ENCODE measurements around the gene SCAPER. TPM values are rescaled to one million over a fixed set of nuclear protein-coding genes. Genes with fewer than 3 reads are reported as not detected.

SCAPER gene
- total and polyA plus RNA-seq, 8 donors: 3.0 to 23.8 (median 14.2) TPM

DNA sequence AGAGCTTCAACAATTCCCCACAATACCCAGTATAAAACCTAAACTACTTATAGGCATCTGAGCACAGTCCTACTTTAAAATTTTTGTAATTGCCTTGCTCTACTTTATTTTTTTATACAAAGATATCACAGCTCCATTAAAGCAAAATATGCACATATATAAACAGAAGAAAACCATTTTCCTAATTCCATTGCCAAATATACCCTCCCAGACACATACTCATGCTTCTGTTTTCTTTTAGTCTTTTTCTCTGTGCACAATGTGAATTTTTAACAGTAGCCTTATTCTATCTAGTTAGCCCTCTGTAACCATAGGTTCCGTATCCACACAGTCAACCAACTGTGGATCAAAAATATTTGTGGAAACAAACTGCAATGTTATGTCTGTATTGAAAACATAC is 260.5 kb downstream of the SCAPER start:
- H3K9me3 ChIP-seq: no peaks in the 10 kb centered on the region
- H3K27me3 ChIP-seq: no peaks in the 10 kb centered on the region
- intact Hi-C loops (cut with DNase I): no loop called here
- no peaks in the 10 kb centered on the region for H3K4me1 ChIP-seq
- H3K4me3 ChIP-seq: no peak overlapping the region
- H3K27ac ChIP-seq: no peak overlapping the region
- 94 to 96% methylated on average over 1 of the region's 1 CpG for WGBS, 2 donors
- ATAC-seq: no peak
- no peak for DNase-seq
- TF ChIP-seq, protein P1, sequence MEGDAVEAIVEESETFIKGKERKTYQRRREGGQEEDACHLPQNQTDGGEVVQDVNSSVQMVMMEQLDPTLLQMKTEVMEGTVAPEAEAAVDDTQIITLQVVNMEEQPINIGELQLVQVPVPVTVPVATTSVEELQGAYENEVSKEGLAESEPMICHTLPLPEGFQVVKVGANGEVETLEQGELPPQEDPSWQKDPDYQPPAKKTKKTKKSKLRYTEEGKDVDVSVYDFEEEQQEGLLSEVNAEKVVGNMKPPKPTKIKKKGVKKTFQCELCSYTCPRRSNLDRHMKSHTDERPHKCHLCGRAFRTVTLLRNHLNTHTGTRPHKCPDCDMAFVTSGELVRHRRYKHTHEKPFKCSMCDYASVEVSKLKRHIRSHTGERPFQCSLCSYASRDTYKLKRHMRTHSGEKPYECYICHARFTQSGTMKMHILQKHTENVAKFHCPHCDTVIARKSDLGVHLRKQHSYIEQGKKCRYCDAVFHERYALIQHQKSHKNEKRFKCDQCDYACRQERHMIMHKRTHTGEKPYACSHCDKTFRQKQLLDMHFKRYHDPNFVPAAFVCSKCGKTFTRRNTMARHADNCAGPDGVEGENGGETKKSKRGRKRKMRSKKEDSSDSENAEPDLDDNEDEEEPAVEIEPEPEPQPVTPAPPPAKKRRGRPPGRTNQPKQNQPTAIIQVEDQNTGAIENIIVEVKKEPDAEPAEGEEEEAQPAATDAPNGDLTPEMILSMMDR (IDR thresholded peaks at IDR 0.05): no peak
- no peaks in the 10 kb centered on the region for H3K36me3 ChIP-seq
- FAIRE-seq: no peak

DNA sequence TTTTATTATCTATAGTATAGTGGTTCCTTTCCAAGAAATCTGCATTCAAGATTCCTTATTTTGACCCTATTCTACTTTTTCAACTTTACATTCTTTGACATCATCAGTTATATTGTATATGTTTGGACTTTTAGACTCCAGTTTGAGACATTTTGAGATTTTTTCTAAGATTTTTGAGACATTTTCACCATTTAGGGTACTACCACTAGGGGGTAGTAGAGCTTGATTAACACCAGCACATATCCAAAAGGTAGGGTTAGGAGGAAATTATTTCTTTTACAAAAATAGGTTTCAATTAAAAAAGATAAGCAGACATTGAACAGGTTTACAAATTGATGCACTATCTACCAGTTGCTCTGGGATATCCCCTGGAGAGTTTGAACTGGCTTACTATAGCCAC is 262.5 kb downstream of the SCAPER start:
- intact Hi-C loops (cut with DNase I): no loop called here
- Histone ChIP-seq H3K4me3 (no peak overlapping the region), H3K27ac (no peak overlapping the region), H3K9me3 (no peaks in the 10 kb centered on the region), H3K4me1 (no peaks in the 10 kb centered on the region), H3K36me3 (no peaks in the 10 kb centered on the region), H3K27me3 (no peaks in the 10 kb centered on the region)
- ATAC-seq (no peak), FAIRE-seq (no peak), DNase-seq (no peak)
- TF ChIP-seq, protein P1 (IDR thresholded peaks at IDR 0.05): peak in 1 of 4 donors; percentile 9

DNA sequence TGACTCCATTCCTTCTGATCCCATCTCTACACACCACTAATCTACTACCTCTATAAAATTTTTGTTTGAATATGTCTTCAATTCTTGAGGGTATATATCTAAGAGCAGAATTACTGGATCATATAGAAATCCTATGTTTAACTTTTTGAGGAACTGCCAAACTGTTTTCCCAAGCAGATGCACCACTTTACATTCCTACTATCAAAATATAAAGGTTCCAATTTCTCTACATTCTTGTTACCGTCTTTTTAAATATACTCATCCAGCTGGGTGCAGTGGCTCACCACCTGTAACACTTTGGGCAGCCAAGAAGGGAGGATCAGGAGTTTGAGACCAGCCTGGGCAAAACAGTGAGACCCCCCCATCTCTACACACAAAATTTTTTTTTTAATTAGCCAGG is 268.0 kb downstream of the SCAPER start:
- DNase-seq (no peak), ATAC-seq (no peak), FAIRE-seq (no peak)
- no peak overlapping the region for H3K4me3 ChIP-seq
- no peak overlapping the region for H3K27ac ChIP-seq
- no peaks in the 10 kb centered on the region for H3K27me3 ChIP-seq
- intact Hi-C loops (cut with DNase I): no loop called here
- no peaks in the 10 kb centered on the region for H3K36me3 ChIP-seq
- TF ChIP-seq, protein P1 (IDR thresholded peaks at IDR 0.05): no peak
- WGBS, 2 donors: 95 to 100% methylated on average over 1 of the region's 1 CpG
- H3K4me1 ChIP-seq: no peaks in the 10 kb centered on the region
- H3K9me3 ChIP-seq: no peaks in the 10 kb centered on the region

DNA sequence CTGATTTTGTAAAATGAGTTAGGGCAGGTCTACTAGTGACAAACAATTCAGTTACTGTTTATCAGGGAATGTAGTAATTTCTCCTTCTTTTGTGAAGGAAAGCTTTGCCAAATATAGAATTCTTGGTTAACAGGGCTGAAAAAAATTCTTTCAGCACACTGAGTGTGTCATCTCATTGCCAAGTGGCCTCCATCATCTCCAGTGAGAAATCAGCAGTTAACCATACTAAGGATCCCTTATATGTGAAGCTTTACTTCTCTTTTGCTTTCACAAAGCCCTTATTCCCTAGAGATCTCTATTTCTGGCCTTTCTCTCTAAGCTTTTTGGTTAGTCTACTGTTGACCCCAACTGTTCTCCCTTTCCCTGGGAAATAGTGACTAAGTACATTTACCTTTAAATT is 269.1 kb downstream of the SCAPER start:
- intact Hi-C loops (cut with DNase I): no loop called here
- no peak overlapping the region for H3K27ac ChIP-seq
- ATAC-seq (no peak), DNase-seq (no peak), FAIRE-seq (no peak)
- TF ChIP-seq, protein P1 (IDR thresholded peaks at IDR 0.05): no peak
- no peaks in the 10 kb centered on the region for H3K36me3 ChIP-seq
- no peak overlapping the region for H3K4me3 ChIP-seq
- no peaks in the 10 kb centered on the region for H3K4me1 ChIP-seq
- no peaks in the 10 kb centered on the region for H3K27me3 ChIP-seq
- no peaks in the 10 kb centered on the region for H3K9me3 ChIP-seq

DNA sequence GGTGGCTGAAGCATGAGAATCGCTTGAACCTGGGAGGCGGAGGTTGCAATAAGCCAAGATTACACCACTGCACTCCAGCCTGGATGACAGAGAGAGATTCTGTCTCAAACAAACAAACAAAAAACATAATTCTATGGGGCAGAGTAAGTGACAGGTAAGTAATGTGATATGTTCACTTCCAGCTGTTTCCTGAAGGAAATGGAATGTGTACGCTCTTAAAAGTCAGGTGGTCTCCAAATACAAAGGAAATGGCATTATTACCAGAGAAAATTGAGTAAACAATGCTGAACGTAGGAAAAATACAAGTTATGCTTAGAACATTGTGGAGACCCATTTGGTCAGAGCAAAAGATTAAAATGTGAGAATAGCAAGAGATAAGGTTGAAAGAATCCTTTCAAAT is 278.5 kb downstream of the SCAPER start:
- Histone ChIP-seq H3K4me1 (no peaks in the 10 kb centered on the region), H3K27ac (no peak overlapping the region), H3K9me3 (no peaks in the 10 kb centered on the region), H3K4me3 (no peak overlapping the region), H3K36me3 (no peaks in the 10 kb centered on the region), H3K27me3 (no peaks in the 10 kb centered on the region)
- FAIRE-seq: no peak
- TF ChIP-seq, protein P1 (IDR thresholded peaks at IDR 0.05): no peak
- intact Hi-C loops (cut with DNase I): no loop called here
- DNase-seq: no peak
- 85 to 90% methylated on average over 4 of the region's 4 CpGs for WGBS, 2 donors
- no peak for ATAC-seq
